GM18505 (cell line): ENCODE measurements around the gene CAPN1.

Source experiments
- ATAC-seq: cut with Tn5 transposase; IDR thresholded peaks from one replicate; pipeline ENCODE4 v1.9.1; 2021; ENCODE audit not compliant: unreplicated experiment
- POLR2A ChIP-seq: IDR thresholded peaks from 4 replicates; pipeline ENCODE4 v1.6.1; 2011; ENCODE audit warnings: borderline replicate concordance; ENCODE audit not compliant: insufficient read depth, insufficient read length; ENCODE audit errors: extremely low read depth

The CAPN1 gene

DNA sequence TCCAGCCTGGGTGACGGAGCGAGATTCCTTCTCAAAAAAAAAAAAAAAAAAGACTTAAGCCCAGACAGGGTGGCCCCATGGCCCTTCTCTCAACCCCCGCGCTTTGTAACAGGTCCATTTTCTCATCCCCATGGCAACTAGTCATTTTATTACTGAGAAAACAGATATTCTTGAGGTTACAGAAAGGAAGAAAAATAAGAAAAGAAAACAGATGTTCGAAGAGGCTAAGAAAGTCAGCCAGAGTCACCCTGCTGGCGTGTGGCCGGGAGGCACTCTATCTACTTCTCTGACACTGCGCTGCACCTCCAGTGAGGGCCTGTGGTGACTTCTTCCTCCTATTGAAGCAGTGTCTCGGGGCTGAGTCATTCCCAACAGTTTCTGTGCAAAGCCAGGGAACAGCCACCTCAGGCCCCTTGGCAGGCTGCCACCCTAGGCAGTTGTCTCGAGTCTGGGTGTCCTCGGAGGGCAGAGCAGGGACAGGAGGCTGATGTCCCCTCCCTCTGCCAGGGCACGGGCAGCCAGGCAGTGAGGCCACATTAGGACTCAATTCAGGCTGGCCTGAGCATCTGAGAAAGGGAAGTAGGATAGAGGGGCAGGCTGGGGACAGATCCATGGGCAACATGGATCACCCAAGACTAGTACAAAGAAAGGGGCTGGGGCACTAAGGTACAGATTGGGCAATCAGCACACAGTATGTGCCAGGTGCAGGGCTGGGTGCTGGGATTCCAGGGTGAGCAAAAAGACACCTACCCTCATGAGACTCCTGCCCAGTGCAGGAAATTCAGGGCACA lies 31.0 kb upstream of the CAPN1 start:
- no peak for TF ChIP-seq POLR2A
- ATAC-seq: no peak

DNA sequence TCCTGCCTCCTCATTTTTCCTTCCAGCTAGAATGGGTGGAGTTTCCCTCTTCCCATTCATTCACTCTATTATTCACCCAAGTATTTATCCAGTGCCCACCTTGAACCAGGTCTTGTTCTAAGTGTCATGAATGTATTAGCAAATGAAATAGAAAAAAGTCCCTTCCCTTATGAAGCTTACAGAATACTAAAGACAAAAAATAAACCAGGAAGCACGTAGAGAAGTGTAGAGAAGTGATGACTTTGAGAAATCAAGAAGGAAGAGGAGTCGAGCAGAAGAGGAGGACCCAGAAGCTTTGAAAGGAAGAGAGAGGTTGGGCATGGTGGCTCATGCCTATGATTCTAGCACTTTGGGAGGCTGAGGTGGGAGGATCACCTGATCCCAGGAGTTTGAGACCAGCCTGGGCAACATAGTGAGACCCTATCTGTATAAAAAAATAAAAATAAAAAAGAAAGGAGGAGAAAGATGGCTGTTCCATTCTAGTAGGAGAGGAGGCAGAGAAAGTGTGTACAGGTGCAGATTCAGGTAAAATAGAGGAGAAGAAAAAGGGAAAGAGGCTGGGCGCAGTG lies 30.3 kb upstream of the CAPN1 start:
- no peak for TF ChIP-seq POLR2A
- no peak for ATAC-seq

DNA sequence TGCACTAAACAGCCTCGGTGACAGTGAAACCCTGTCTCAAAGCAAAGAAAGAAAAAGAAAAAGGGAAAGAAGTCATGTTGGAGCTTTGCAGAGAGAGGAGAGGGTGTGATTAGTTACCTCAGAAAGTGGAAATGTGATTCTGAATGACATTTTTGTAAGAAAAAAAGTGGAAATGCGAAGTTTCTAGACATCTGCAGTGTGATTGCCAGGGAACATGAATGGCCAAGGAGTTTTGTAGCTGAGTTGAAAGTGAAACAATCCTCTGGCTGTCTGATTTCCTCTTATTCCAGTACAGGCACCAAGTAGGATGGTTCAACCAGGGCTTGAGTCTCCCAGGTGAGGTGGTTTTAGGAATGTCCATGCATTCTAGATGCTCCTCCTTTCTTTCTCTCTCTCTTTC lies 29.6 kb upstream of the CAPN1 start:
- ATAC-seq: no peak
- TF ChIP-seq POLR2A: no peak

DNA sequence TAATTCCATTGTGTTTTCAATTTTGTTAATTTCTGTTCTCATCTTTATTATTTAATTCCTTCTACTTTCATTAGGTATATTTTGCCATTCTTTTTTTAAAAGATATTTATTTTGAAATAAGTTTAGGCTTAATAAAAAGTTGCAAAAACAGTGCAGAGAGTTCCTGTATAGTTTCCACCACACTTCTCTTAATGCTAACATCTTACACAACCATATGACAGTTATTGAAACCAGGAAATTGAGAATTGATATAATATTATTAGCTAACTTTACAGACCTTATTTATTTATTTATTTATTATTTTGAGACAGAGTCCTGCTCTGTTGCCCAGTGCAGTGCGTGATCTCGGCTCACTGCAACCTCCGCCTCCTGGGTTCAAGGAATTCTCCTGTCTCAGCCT lies 25.5 kb upstream of the CAPN1 start:
- no peak for TF ChIP-seq POLR2A
- ATAC-seq: no peak

DNA sequence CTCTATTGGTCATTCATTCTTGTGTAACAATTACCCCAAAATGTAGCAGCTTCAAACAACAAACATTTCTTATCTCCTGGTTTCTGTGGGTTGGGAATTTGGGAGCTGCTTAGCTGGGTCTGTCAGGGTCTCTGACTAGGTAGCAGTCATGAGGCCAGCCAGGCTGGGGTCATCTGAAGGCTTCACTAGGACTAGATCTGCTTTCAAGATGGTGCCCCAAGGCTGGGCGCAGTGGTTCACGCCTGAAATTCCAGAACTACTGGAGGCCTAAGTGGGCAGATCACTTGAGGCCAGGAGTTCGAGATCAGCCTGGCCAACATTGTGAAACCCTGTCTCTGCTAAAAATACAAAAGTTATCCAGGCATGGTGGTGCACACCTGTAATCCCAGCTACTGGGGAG lies 24.8 kb upstream of the CAPN1 start:
- no peak for ATAC-seq
- no peak for TF ChIP-seq POLR2A

DNA sequence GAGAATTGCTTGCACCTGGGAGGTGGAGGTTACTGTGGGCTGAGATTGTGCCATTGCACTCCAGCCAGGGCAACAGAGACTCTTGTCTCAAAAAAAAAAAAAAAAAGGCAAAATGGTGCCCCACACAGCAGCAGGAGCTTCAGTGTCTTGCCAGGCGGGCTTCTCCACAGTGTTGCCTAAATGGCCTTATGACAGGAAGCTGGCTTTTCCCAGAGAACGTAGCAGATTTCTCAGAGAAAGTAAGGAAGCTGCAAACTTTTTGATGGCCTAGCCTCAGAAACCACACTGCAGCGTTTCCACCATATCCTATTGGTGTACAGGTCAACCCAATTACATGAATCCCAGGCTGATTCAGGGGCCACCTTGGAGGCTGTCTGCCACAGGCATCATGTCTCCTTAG lies 24.4 kb upstream of the CAPN1 start:
- ATAC-seq: no peak
- no peak for TF ChIP-seq POLR2A

DNA sequence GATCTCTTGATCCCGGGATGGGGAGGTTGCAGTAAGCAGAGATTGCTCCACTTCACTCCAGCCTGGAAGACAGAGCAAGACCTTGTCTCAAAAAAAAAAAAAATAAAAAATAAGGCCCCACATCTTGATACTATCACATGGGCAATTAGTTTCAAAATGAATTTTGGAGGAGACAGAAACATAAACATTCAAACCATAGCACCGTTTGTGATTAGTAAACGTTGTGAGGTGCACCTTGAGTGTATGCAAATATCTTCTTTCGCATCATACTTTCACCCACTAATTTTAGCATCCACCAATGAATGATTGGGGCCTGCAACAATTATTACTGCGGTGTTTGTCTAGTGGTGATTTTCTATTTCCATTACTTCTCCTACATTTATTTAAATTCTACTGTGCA lies 22.7 kb upstream of the CAPN1 start:
- ATAC-seq: no peak
- TF ChIP-seq POLR2A: no peak

DNA sequence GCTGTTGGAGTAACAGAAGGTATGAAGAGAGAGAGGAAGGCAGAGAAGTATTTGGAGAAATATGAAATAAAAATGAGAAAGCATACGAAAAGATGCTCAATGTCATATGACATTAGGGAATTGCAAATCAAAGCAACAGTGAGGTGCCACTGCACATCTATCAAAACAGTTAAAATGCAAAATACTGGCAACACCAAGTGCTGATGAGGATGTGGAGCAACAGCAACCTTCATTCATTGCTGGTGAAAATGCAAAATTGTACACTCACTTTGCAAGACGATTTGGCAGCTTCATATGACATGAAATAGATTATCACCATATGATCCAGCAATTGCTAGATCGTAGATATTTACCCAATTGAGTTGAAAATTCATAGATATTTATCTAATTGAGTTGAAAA lies 21.1 kb upstream of the CAPN1 start:
- no peak for TF ChIP-seq POLR2A
- no peak for ATAC-seq

DNA sequence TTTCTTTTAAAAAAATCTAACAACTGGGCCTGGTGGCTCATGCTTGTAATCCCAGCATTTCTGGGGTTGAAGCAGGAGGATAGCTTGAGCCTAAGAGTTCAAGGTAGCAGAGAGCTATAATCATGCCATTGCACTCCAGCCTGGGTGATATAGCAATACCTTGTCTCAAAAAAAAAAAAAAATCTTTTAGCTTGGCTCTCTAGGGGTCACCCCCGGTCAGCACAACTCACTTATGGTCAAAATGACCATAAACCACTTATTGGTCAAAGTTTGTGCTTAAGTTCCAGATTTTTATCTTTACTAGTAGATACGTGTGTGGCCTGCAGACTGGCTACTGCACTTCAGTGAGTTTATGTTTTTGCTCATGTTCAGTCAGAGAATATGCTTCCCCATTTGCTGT lies 18.0 kb upstream of the CAPN1 start:
- no peak for TF ChIP-seq POLR2A
- ATAC-seq: no peak

DNA sequence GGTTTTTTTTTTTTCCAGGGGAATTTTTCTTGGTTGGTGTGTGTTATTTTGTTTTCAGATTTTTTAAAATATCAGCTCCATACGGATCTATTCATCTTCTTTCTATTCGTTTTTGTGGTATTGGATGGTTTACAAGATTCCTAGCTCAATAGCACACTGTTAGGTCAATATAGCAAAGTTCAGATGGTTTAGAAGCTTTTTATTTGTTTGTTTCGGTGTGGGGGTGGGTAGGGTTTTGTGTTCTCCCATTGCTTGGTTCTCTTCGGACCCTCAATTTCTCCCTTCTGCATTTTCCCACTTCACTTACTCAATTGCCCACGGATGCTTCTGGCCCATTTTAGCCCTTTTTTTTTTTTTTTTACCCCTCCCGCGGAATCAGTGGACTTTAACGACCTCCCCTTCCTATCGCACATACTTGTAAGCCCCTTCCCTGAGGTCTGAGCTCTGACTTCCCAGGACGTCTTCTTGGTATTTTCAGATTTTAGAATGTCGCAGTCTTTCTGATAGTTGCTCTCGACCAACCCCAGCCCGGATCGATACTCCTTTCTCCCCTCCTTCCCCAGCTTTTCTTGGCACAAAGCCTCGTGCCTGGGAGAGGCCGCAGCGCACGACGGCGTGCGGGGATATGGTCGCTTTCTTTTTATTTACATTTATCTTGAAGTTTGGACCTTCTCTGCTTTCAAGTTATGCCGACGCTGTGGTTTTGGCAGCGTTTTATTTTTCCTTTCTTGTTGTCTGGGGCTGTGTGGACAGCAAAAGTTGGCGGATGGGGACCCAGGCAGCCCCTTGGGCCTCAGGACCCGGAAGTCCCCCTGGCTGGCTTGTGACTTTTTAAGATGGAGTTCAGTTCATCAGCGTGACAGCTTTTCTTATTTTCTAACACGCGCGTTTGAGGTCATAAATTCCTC lies 16.1 kb upstream of the CAPN1 start:
- no peak for ATAC-seq

DNA sequence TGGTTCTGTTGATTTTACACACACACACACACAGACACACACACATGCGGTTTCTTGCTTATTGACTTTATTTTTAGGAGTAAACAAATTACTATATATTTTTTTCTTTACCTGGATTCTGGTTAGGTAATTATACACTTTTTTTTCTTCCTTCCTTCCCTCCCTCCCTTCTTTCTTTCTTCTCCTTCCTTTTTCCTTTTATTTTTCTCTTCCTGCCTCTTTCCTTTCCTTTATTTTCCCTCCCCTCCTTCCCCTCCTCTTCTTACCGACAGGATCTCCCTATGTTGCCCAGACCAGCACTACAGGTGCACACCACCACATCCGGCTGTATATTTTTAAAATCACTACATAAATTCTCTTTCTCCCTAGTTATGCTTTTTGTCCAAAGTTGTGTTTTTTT lies 14.8 kb upstream of the CAPN1 start:
- no peak for TF ChIP-seq POLR2A
- no peak for ATAC-seq

More for the DNA sequence above, 16.1 kb upstream of the CAPN1 start:
- TF ChIP-seq POLR2A: no peak

DNA sequence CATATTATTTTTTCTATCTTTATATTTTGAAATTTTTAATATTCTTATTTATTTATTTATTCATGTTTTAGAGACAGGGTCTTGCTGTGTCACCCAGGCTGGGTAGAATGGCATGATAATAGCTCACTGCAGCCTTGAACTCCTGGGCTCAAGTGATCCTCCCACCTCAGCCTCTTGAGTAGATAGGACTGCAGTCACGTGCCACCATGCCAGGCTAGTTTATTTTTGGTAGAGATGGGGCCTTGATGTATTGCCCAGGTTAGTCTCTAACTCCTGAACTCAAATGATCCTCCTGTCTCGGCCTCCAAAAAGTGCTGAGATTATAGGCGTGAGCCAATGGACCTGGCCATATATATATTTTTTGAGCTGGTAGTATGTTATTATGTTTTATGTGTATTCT lies 14.1 kb upstream of the CAPN1 start:
- no peak for ATAC-seq
- TF ChIP-seq POLR2A: no peak

DNA sequence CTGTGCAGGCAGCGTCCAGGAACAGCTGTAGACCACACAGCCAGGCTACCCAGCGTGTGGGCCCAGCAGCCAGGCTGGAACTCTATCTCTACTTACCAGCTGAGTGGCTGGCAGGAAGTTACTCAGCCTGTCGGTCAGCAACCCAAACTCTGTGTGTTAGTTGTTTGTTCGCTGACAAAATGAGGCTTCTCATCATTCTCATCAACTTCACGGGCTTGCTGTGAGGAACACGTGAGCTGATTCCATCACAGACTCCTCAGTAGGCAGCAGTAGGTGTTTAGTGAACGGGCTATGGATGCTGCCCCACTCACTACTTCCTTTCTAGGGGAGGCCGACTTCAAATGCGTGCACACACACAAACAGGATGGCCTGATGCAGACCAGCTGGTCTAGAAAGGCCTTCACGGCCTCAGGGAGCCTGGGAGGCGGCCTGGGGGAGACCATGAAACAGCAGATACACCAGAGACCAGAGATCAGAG lies 12.5 kb upstream of the CAPN1 start:
- no peak for TF ChIP-seq POLR2A

More for the DNA sequence above, 12.5 kb upstream of the CAPN1 start:
- ATAC-seq: no peak
